Measurements from ENCODE around the gene FLRT3.

Gene FLRT3

DNA sequence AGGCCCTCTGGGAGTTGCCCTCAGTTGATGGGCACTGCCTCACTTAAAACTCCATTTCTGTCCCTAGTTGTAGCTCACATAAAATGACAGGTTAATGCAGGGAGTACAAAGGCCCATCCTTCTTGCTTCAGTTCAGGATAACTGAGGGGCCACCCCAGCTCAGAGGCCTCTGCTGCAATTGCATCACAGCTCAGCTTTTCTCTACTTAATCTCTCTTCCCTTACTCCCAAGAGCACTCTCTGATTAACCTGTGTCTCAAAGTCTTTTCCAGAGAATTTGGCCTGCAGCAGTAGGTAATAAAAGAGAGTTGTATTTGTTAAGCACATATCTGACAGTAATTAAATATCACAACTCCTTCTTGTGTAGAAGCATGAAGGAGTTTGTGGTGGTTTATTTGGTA is 40.9 kb upstream of the FLRT3 start:
- no peak for DNase-seq
- no peak overlapping the region for H3K4me3 ChIP-seq (ENCODE audit: low read depth, low read length)
- no peak for TF ChIP-seq CTCF (IDR thresholded peaks at IDR 0.05; ENCODE audit: low read depth, low read length)
- H3K27me3 ChIP-seq (ENCODE audit: insufficient read depth, low read depth, severe bottlenecking): no peaks in the 10 kb centered on the region
- no peaks in the 10 kb centered on the region for H3K9me3 ChIP-seq (ENCODE audit: severe bottlenecking)
- H3K27ac ChIP-seq: no peak overlapping the region
- no peaks in the 10 kb centered on the region for H3K36me3 ChIP-seq

- no peak for DNase-seq
- no peak for TF ChIP-seq CTCF (IDR thresholded peaks at IDR 0.05; ENCODE audit: low read depth, low read length)
- H3K27ac ChIP-seq: no peak overlapping the region
- no peaks in the 10 kb centered on the region for H3K36me3 ChIP-seq
- H3K4me3 ChIP-seq (ENCODE audit: low read depth, low read length): no peak overlapping the region
- H3K9me3 ChIP-seq (ENCODE audit: severe bottlenecking): no peaks in the 10 kb centered on the region
- H3K27me3 ChIP-seq (ENCODE audit: insufficient read depth, low read depth, severe bottlenecking): no peaks in the 10 kb centered on the region
Observed at GRCh38 chr20:14375416-14375985, 38.1 kb upstream of the FLRT3 start.

DNA sequence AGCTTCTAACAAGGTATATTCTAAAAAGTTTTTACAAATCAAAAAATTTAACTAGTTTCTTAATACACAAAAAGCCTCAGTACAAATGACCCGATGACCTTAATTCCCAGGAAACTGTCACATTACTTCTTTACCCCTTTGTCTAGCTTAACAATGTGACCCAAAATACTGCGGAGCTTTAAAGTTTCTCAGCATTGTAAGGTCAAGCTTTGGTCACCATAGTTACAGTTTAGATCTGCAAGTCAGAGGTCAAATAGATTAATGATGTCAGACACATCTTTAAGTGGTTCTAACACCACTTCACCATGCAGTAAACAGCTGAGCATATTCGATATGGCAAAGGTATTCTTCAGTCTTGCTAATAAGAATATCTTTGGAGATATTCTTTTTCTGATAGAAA is 36.8 kb upstream of the FLRT3 start:
- DNase-seq: no peak
- Histone ChIP-seq H3K9me3 (ENCODE audit: severe bottlenecking) (no peaks in the 10 kb centered on the region), H3K27ac (no peak overlapping the region), H3K27me3 (ENCODE audit: insufficient read depth, low read depth, severe bottlenecking) (no peaks in the 10 kb centered on the region), H3K4me3 (ENCODE audit: low read depth, low read length) (no peak overlapping the region), H3K36me3 (no peaks in the 10 kb centered on the region)
- no peak for TF ChIP-seq CTCF (IDR thresholded peaks at IDR 0.05; ENCODE audit: low read depth, low read length)

DNA sequence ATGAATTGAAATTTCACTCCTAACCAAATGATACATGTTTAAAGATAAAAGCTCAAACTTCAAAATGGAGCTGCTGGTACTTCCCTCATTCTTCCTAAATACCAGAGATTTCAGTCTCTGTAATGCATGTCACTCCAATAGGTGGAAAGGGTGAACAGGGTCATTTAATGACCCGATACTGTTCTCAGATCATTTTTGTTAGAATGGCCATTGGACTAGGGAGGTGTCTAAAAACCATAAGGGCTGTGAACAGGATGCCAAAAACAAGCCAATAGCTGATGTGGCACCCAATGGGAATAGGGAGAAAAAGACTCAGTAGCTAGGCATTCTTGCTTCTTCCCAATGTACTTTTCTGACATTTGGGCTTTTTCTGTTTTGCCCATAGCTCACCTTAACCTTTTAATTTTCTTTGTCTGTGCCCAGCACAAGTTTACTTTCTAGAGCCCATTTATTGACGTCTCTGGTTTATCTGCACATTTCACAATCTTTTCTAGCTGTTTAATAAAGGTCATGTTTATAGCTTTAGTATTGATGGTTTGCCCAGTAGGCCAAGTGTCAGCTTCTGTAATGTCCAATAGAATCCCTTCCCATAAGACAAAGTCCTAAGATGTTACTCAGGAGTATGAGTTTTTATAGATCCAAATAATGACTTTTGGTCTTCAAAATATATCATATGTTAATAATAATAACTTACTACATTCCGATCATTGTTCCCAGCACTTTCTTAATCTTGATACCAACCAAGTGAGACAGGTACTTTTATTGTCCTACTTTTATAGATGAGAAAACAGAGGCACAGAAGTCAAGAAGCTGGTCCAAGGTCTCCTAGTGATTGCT is 24.3 kb upstream of the FLRT3 start:
- Histone ChIP-seq H3K4me3 (ENCODE audit: low read depth, low read length) (no peak overlapping the region), H3K27me3 (ENCODE audit: insufficient read depth, low read depth, severe bottlenecking) (no peaks in the 10 kb centered on the region), H3K27ac (no peak overlapping the region), H3K36me3 (no peaks in the 10 kb centered on the region), H3K9me3 (ENCODE audit: severe bottlenecking) (no peaks in the 10 kb centered on the region)
- no peak for DNase-seq
- no peak for TF ChIP-seq CTCF (IDR thresholded peaks at IDR 0.05; ENCODE audit: low read depth, low read length)

GRCh38 chr20:14360416-14360815 is 23.0 kb upstream of the FLRT3 start:
- H3K9me3 ChIP-seq (ENCODE audit: severe bottlenecking): no peaks in the 10 kb centered on the region
- no peak for TF ChIP-seq CTCF (IDR thresholded peaks at IDR 0.05; ENCODE audit: low read depth, low read length)

More at GRCh38 chr20:14360416-14360815, 23.0 kb upstream of the FLRT3 start:
- DNase-seq: no peak
- no peaks in the 10 kb centered on the region for H3K36me3 ChIP-seq
- H3K4me3 ChIP-seq (ENCODE audit: low read depth, low read length): no peak overlapping the region
- H3K27me3 ChIP-seq (ENCODE audit: insufficient read depth, low read depth, severe bottlenecking): no peaks in the 10 kb centered on the region
- no peak overlapping the region for H3K27ac ChIP-seq

Data from WERI-Rb-1 (cell line).